DOHH2 (cell line): ENCODE data around the gene LIMS2.

Experiments used
- H3F3A ChIP-seq: fragments of 200-600 bp; sonication (generic), shearing (Covaris generic); 2 replicates; pipeline ENCODE4 v1.6.0; 2016; ENCODE audit warnings: antibody characterized with exemption, mild to moderate bottlenecking; ENCODE audit not compliant: control insufficient read depth, insufficient read depth
- H3K27ac ChIP-seq: fragments of 200-600 bp; sonication (generic); 2 replicates; pipeline ENCODE4 v1.5.1; 2014; ENCODE audit warnings: low read depth, mild to moderate bottlenecking, low read length, moderate library complexity
- H3K27me3 ChIP-seq: fragments of 200-600 bp; sonication (generic); 2 replicates; pipeline ENCODE4 v1.6.1; 2014; ENCODE audit warnings: mild to moderate bottlenecking, low read length, mixed read lengths; ENCODE audit not compliant: control insufficient read depth
- H3K36me3 ChIP-seq: fragments of 200-600 bp; sonication (generic); 2 replicates; pipeline ENCODE4 v1.6.1; 2014; ENCODE audit warnings: mild to moderate bottlenecking, low read length, moderate library complexity, mixed read lengths; ENCODE audit not compliant: control insufficient read depth
- H3K4me1 ChIP-seq: fragments of 200-600 bp; sonication (generic); 2 replicates; pipeline ENCODE4 v1.6.1; 2014; ENCODE audit warnings: mild to moderate bottlenecking, low read length, mixed read lengths; ENCODE audit not compliant: control insufficient read depth
- H3K4me2 ChIP-seq: fragments of 200-600 bp; sonication (generic); 2 replicates; pipeline ENCODE4 v1.6.0; 2014; ENCODE audit warnings: mild to moderate bottlenecking, low read length, moderate library complexity
- H3K4me3 ChIP-seq: fragments of 200-600 bp; sonication (generic); 2 replicates; pipeline ENCODE4 v1.5.1; 2014; ENCODE audit warnings: mild to moderate bottlenecking, low read length, mixed read lengths
- H3K79me2 ChIP-seq: fragments of 200-600 bp; sonication (generic); 2 replicates; pipeline ENCODE4 v1.6.1; 2014; ENCODE audit warnings: mild to moderate bottlenecking, low read length, mixed read lengths; ENCODE audit not compliant: control insufficient read depth
- H3K9me2 ChIP-seq: fragments of 200-600 bp; sonication (generic); replicated peaks from 2 replicates; pipeline ENCODE4 v1.6.1; 2014; ENCODE audit warnings: mild to moderate bottlenecking, low read length, mixed read lengths; ENCODE audit not compliant: control insufficient read depth
- H3K9me3 ChIP-seq: fragments of 200-600 bp; sonication (generic); 2 replicates; pipeline ENCODE4 v1.6.1; 2014; ENCODE audit warnings: antibody characterized with exemption, low read length, mixed read lengths; ENCODE audit not compliant: control insufficient read depth, insufficient read depth
- H4K20me1 ChIP-seq: fragments of 200-600 bp; sonication (generic); 2 replicates; pipeline ENCODE4 v1.6.0; 2014; ENCODE audit warnings: low read depth, mild to moderate bottlenecking, antibody characterized with exemption, low read length, moderate library complexity; ENCODE audit not compliant: control insufficient read depth, insufficient read depth
- EZH2phosphoT487 ChIP-seq: fragments of 200-600 bp; sonication (generic); IDR thresholded peaks from 2 replicates; pipeline ENCODE4 v1.6.1; 2017; ENCODE audit warnings: borderline replicate concordance, mild to moderate bottlenecking, antibody characterized with exemption, low read length, moderate library complexity, mixed read lengths
- TF ChIP-seq, protein P1 (sequence below): fragments of 200-600 bp; sonication (generic); IDR thresholded peaks from one replicate; pipeline ENCODE4 v1.5.1; 2014; ENCODE audit warnings: antibody characterized with exemption, mild to moderate bottlenecking, low read depth, low read length; ENCODE audit not compliant: poor library complexity, severe bottlenecking

Gene LIMS2, protein sequence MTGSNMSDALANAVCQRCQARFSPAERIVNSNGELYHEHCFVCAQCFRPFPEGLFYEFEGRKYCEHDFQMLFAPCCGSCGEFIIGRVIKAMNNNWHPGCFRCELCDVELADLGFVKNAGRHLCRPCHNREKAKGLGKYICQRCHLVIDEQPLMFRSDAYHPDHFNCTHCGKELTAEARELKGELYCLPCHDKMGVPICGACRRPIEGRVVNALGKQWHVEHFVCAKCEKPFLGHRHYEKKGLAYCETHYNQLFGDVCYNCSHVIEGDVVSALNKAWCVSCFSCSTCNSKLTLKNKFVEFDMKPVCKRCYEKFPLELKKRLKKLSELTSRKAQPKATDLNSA

DNA sequence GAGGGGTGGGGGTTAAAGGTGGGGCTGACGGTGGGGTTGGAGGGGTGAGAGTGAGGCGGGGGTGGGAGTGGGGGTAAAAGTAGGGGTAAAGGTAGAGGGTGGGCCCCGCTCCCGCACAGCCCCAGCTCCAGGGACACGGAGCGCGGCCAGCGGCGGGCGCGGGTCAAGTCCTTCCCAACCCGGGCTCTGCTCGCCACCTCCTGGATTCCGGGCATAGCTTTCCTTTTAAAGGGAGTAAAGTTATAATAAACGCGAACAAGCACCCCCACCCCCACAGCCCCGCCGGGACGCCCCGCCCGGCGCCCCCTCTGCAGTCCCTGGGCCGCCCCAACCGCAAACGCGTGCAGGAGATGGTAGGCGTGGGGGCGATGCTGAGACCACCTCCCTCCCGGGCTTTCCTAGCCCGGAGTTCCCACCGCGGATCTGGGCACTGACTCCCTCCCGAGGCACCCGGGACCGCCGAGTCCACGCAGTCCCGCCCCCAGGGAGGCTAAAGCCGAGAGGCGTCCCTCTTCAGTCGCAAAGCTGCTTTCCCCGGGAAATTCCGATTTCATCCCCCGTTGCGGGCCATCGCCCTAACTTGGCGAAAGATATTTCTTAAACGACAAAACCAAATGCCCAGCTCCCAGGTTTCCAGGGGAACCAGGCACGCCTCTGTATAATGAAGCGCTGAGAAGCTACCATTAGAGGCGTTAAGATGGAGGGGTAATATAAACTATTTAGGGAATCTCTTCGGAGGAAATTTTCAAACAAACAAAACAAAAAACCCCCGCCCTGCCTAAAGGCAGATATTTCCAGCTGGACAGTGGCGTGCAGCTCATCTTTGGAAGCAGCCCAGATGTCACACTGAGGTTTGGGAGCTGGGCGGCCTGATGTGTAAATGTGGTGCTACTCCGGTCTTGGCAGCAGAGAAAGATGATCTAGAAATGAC, at the start of gene LIMS2:
TSS of gene LIMS2 (minus strand) at position 200 of the 931 bp plus-strand sequence. CDS start 506 bp downstream, outside the sequence.
- Histone ChIP-seq H3K4me2 (no peak within 1 kb of the TSS), H3K4me3 (no peak within 1 kb of the TSS), H3K4me1 (no peaks in the 10 kb centered on the region), H3K79me2 (no peaks in the 10 kb centered on the region), H3F3A (no peaks in the 10 kb centered on the region), H3K27ac (no peak within 1 kb of the TSS), H3K9me3 (no peaks in the 10 kb centered on the region), H4K20me1 (no peaks in the 10 kb centered on the region), H3K27me3 (peaks cover 65% of the 10 kb centered on the region), H3K9me2 (no peaks in the 10 kb centered on the region), H3K36me3 (no peaks in the 10 kb centered on the region)
- TF ChIP-seq, protein P1, sequence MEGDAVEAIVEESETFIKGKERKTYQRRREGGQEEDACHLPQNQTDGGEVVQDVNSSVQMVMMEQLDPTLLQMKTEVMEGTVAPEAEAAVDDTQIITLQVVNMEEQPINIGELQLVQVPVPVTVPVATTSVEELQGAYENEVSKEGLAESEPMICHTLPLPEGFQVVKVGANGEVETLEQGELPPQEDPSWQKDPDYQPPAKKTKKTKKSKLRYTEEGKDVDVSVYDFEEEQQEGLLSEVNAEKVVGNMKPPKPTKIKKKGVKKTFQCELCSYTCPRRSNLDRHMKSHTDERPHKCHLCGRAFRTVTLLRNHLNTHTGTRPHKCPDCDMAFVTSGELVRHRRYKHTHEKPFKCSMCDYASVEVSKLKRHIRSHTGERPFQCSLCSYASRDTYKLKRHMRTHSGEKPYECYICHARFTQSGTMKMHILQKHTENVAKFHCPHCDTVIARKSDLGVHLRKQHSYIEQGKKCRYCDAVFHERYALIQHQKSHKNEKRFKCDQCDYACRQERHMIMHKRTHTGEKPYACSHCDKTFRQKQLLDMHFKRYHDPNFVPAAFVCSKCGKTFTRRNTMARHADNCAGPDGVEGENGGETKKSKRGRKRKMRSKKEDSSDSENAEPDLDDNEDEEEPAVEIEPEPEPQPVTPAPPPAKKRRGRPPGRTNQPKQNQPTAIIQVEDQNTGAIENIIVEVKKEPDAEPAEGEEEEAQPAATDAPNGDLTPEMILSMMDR, result no peak
- no peak for TF ChIP-seq EZH2phosphoT487

DNA sequence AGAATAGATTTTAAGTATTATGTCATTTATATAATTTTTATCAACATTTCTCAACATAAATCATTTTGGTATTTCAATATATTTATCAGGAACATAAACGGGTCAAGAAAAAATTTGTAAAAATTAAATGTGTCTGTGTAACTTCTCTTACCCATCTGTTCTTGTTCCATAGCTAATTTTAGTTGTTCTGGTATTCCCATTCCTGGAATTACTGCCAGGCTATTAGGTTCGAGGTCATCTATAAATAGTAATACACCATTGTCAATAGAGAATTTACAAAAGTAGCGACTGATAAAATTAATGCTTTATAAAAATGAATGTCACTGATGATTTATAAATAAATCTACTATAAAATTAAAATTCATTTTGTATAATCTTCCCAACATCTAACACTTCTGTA, 47.5 kb upstream of the LIMS2 start:
- Histone ChIP-seq H3K27me3 (no peaks in the 10 kb centered on the region), H3F3A (peaks cover 3% of the 10 kb centered on the region; the same call in 1 of the 2 replicates), H3K4me3 (no peak overlapping the region), H3K36me3 (peaks cover 87% of the 10 kb centered on the region), H3K9me3 (no peaks in the 10 kb centered on the region), H3K27ac (no peak overlapping the region), H3K9me2 (no peaks in the 10 kb centered on the region), H3K4me1 (no peaks in the 10 kb centered on the region), H3K4me2 (no peak overlapping the region), H3K79me2 (no peaks in the 10 kb centered on the region), H4K20me1 (no peaks in the 10 kb centered on the region)
- TF ChIP-seq, protein P1, result no peak
- TF ChIP-seq EZH2phosphoT487, result no peak

DNA sequence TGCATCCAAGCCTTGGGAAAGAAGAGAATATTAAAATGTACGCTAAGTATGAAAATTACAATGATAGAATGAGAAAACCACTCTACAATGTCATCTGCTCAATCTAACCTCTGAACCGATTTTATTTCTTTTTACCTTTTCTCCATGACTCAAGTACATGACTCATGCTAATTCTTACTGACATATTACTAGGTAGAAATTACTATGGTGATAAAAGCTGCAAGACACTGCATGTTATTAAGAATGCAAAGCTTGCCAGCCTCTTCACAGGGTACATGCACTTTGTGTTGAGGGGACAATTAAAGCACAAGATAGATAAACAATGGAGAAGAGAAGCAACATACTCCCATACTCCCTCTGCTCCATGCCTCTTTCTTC, 46.6 kb upstream of the LIMS2 start:
- H3K4me2 ChIP-seq, result no peak overlapping the region
- no peaks in the 10 kb centered on the region for H4K20me1 ChIP-seq
- no peak overlapping the region for H3K27ac ChIP-seq
- no peaks in the 10 kb centered on the region for H3K79me2 ChIP-seq
- no peaks in the 10 kb centered on the region for H3K4me1 ChIP-seq
- peaks cover 4% of the 10 kb centered on the region; the same call in 1 of the 2 replicates for H3F3A ChIP-seq
- no peaks in the 10 kb centered on the region for H3K9me2 ChIP-seq
- H3K9me3 ChIP-seq, result no peaks in the 10 kb centered on the region
- peaks cover 87% of the 10 kb centered on the region for H3K36me3 ChIP-seq
- no peaks in the 10 kb centered on the region for H3K27me3 ChIP-seq
- no peak overlapping the region for H3K4me3 ChIP-seq
- TF ChIP-seq EZH2phosphoT487, result no peak
- TF ChIP-seq, protein P1, result no peak
